NOMO-1 (cell line): ENCODE measurements around the gene AXDND1.
"Not testable (repeated sequence)": the region's sequence is repeated elsewhere in the genome, so short reads cannot be mapped to it uniquely, and the experiment has no call there.

Experiments used
- DNase-seq, 2 experiments: peaks; one replicate each; lab custom pipeline; 2025; ENCODE audit not compliant: unreplicated experiment in 2 of 2; lab: John Stamatoyannopoulos, UW

AXDND1 gene

DNA sequence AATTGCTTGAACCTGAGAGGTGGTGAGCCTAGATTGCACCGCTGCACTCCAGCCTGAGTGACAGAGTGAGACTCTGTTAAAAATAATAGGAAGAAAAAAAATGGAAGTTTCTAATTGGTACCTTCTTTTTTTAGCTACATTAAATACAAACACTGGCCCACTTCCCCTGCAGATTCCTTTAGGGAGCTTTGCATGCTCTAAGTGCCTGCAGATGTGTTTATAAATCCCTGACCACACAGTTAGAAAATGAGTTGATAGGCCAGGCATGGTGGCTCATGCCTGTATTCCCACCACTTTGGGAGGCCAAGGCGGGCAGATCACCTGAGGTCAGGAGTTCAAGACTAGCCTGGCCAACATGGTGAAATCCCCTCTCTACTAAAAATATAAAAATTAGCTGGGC is 4.1 kb upstream of the AXDND1 start:
- DNase-seq = not testable (repeated sequence)

DNA sequence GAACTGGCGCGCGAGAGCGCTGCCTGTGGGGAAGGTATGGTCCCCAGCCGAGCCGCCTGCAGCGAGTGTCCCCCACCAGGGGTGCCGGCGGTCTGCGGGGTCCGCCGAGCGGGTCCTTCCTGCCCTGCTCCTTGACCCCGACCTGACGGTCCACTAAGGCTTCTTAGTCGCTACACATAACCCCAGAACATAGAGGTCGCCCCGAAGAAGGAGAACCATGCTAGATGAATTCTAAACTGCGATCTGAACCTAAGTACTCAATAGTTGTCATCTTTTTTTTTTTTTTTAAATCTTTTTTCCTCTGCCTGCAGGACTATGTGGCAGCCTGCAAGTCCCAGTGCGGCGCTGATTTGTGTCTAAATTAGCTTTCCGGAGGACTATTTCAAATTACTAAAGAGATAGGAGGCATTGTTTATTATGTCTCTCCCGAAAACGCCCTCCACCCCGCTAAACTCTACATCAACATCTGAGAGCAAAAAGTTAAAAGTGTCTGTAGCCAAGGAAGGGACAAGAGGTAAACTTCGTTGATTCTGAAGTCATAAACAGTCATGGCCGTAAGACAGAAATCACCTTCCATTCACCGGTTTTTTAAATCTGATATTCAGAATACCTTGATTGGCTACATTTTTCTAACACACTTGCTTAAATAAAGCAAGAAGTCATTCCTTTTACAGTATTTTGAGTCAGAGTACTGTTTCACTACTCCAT is 476 bp downstream of the AXDND1 start:
- DNase-seq = peak in 1 of 2 experiments; percentile 41

- DNase-seq = peak; percentile 23 to 70
Observed at GRCh38 chr1:179369751-179370341, 4.1 kb downstream of the AXDND1 start.

GRCh38 chr1:179372160-179372559 is 6.4 kb downstream of the AXDND1 start:
- DNase-seq = no peak

GRCh38 chr1:179376223-179376622 is 10.5 kb downstream of the AXDND1 start:
- DNase-seq = no peak

DNA sequence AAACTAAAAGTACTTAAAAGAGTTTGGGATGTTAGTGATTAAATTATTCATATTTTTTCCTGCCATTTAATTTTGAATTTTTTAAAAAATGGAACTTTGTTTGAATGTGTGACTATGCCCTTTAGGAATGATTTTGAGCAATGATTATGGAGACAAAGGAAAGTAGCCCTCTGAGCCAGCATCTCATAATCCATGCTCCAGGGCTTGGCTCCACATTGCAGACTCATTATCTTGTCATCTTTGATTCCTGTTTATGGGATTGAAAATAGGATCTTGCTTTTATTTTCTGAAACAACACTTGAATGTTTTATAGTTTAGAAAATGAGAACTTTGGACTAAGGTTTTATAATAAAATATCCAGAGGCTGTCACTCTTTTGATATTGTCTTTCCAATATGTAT is 14.5 kb downstream of the AXDND1 start:
- no peak for DNase-seq

- no peak for DNase-seq
Observed at GRCh38 chr1:179384027-179384426, 18.3 kb downstream of the AXDND1 start.

DNA sequence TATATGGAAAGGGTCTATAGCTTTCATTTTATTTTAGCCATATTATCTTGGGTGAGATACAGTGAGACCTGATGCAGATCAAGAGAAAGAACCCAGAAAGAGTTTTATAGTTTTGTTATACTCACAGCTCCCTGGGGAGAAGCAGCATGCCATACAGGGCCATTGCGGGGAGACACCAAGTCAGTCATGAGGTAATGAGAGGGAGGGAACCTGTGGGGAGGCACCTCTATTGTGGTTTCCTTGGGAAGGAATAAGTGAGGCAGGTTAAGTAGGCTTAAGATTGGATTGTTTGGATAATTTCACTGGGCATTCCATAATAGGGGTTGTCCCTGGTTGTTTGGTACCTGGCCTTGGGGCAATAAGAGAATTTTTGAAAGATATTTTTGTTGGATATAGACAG is 19.7 kb downstream of the AXDND1 start:
- DNase-seq = no peak

GRCh38 chr1:179393721-179394120 is 27.9 kb downstream of the AXDND1 start:
- DNase-seq = no peak

- not testable (repeated sequence) for DNase-seq
Observed at GRCh38 chr1:179399399-179399798, 33.6 kb downstream of the AXDND1 start.

- not testable (repeated sequence) for DNase-seq
Observed at GRCh38 chr1:179417760-179418159, 52.0 kb downstream of the AXDND1 start.

DNA sequence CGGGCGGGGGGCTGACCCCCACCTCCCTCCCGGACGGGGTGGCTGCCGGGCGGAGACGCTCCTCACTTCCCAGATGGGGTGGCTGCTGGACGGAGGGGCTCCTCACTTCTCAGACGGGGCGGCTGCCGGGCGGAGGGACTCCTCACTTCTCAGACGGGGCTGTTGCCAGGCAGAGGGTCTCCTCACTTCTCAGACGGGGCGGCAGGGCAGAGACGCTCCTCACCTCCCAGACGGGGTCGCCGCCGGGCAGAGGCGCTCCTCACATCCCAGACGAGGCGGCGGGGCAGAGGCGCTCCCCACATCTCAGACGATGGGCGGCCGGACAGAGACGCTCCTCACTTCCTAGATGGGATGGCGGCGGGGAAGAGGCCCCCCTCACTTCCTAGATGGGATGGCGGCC is 52.9 kb downstream of the AXDND1 start:
- not testable (repeated sequence) for DNase-seq

- no peak for DNase-seq
Observed at GRCh38 chr1:179424610-179425009, 58.8 kb downstream of the AXDND1 start.

DNA sequence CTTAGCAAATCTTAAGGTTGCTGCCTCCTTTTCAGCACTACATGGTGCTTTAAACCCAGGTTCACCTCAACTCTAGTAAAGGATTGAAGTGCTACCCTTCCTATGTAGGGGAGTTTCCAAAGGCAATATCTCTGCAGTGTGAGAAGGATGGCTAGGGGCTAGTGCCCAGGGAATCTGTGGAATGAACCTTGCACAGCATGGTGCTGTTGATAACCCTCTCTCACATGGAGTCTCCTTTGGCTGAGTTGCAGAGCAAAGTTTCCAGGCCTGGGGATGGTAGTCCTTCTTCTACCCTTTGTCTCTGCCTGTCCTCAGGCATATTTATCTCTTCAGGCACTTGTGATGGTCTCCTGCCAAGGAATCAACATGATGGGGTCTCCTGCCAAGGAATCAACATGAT is 59.4 kb downstream of the AXDND1 start:
- DNase-seq = no peak

GRCh38 chr1:179437171-179437570 is 71.4 kb downstream of the AXDND1 start:
- no peak for DNase-seq

GRCh38 chr1:179439646-179440045 is 73.9 kb downstream of the AXDND1 start:
- DNase-seq = not testable (repeated sequence)

DNA sequence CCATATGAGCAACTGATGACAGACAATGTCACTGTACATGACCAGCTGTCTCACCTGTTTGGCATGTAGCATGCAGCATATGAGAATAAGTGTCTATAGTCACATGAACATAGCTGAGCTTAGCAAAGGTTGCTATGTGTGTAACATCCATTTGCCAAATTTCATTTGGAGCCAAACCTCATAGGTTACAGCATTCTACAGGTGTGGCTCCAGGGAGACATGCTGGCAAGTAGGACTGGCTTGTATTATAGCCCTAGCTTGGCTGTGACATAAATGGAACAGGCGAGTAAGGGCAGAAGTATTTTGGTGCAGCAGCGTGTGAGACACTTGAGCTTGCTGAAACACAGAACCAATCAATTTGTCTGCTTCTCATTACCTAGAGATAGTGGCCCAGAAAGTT is 74.5 kb downstream of the AXDND1 start:
- not testable (repeated sequence) for DNase-seq

DNA sequence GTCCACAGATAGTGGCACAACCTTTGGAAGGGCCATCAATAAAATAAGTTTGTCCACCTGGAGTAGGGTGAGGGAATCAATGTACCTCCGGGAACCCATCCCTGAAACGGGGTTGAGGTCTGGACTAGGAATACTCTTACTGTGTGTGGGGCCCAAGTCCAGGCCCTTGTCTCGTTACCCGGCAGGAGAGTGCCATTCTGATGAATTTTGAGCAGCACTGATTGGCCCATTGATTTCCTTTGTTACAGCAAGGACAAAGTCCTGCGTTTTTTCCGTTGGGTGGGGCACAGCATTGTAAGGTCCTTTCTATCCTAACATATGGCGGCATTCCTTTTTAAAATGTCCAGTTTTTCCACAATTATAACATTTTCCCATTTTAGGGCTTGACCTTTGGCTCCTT is 75.2 kb downstream of the AXDND1 start:
- no peak for DNase-seq

DNA sequence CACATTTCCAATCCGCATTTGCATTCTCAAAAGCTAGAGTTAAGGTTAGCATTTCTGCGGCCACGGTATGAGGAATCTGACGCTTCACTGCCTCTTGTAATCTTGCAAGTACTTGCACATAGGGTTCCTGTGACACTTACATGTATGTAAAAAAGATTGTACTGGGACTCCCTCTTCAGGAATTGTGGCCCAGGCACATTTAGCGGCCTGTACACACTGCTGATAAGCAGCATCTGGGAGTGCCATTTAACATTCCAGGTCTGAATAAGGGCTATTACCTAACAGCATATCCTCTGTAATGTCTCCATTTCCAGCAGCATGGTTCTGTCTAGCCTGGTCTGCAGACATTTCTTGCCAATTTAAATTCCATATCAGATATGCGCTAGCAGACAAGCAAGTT is 75.7 kb downstream of the AXDND1 start:
- DNase-seq = no peak

DNA sequence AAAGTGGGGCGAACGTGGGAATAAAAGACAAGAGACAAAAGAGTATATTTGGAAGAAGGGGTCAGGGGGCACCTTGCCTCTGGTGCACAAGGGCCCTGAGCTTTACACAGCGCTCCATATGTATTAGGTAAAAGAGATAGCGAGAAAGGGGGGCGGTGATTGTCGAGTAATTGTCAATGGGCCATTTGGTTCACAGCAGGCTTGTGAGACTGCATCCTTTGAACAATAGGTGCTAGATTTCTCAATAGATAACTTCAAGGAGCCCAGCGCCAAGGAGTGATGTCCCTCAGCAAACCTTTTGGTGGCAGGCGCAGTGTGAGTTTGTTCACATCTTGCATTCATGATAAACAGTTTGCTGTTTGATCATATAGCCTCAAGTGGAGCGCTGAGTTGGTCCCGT is 77.1 kb downstream of the AXDND1 start:
- DNase-seq = not testable (repeated sequence)

DNA sequence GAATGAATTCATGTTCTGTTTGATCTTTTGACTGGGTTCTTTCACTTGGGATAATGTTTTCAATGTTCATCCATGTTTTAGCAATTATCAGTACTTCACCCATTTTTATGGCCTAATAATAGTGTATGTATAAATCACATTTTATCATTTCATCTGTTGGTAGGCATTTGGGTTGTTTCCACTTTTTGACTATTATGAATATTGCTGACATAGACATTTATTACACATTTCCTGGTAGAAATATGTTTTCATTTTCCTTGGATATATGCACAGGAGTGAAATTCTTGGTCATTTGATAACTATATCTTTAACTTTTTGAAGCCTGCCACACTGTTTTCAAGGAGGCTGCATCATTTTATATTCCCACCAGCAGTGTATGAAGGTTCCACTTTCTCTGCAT is 79.8 kb downstream of the AXDND1 start:
- DNase-seq = no peak

GRCh38 chr1:179447489-179447888 is 81.7 kb downstream of the AXDND1 start:
- DNase-seq = no peak
